Mucosa of rectum (tissue), 2 donors: ENCODE results near the gene COQ8A.

ENCODE experiments used
- H3K27ac ChIP-seq, 2 donors: one replicate each; pipeline ENCODE4 v1.7.0; 2013; ENCODE audit warnings: inconsistent platforms in 2 of 2, low read depth in 2 of 2, low read length in 2 of 2
- H3K27me3 ChIP-seq, 2 donors: one replicate each; pipeline ENCODE4 v1.7.0; 2013; ENCODE audit warnings: low read length in 2 of 2; ENCODE audit not compliant: control insufficient read depth in 2 of 2, insufficient read depth in 2 of 2
- H3K36me3 ChIP-seq, 2 donors: one replicate each; pipeline ENCODE4 v1.7.0; 2013; ENCODE audit warnings: low read length in 2 of 2; ENCODE audit not compliant: control insufficient read depth in 2 of 2, insufficient read depth in 2 of 2
- H3K4me1 ChIP-seq, 2 donors: one replicate each; pipeline ENCODE4 v1.7.0; 2013; ENCODE audit warnings: low read length in 2 of 2, mild to moderate bottlenecking in 1 of 2; ENCODE audit not compliant: control insufficient read depth in 2 of 2, insufficient read depth in 2 of 2
- H3K4me3 ChIP-seq, 2 donors: one replicate each; pipeline ENCODE4 v1.7.0; 2013; ENCODE audit warnings: low read length in 2 of 2
- H3K9ac ChIP-seq, 2 donors: one replicate each; pipeline ENCODE4 v1.7.0; 2013; ENCODE audit warnings: low read length in 2 of 2, low read depth in 1 of 2, mild to moderate bottlenecking in 1 of 2
- H3K9me3 ChIP-seq, 2 donors: one replicate each; pipeline ENCODE4 v1.7.0; 2013; ENCODE audit warnings: low read length in 2 of 2; ENCODE audit not compliant: control insufficient read depth in 2 of 2
- donor health status: healthy.
- donor health status: Normal muscosa, but diverticular disease.

The COQ8A gene

GRCh38 chr1:226902601-226903000, 37.5 kb upstream of the COQ8A start:
- no peaks in the 10 kb centered on the region for H3K4me1 ChIP-seq
- H3K27ac ChIP-seq: no peak overlapping the region
- H3K27me3 ChIP-seq: no peaks in the 10 kb centered on the region
- H3K36me3 ChIP-seq: peaks cover 9 to 13% of the 10 kb centered on the region in 2 donors
- no peak overlapping the region for H3K9ac ChIP-seq
- H3K9me3 ChIP-seq: no peaks in the 10 kb centered on the region
- no peak overlapping the region for H3K4me3 ChIP-seq

- Histone ChIP-seq H3K9me3 (no peaks in the 10 kb centered on the region), H3K36me3 (peaks cover 9 to 13% of the 10 kb centered on the region in 2 donors), H3K27me3 (no peaks in the 10 kb centered on the region), H3K9ac (no peak overlapping the region), H3K4me1 (no peaks in the 10 kb centered on the region), H3K27ac (no peak overlapping the region), H3K4me3 (no peak overlapping the region)
Observed at GRCh38 chr1:226903819-226904716, 36.0 kb upstream of the COQ8A start.

GRCh38 chr1:226904772-226905171, 35.3 kb upstream of the COQ8A start:
- Histone ChIP-seq H3K9ac (no peak overlapping the region), H3K4me1 (no peaks in the 10 kb centered on the region), H3K9me3 (no peaks in the 10 kb centered on the region), H3K36me3 (peaks cover 5 to 9% of the 10 kb centered on the region in 2 donors), H3K27ac (no peak overlapping the region), H3K27me3 (no peaks in the 10 kb centered on the region), H3K4me3 (no peak overlapping the region)

GRCh38 chr1:226908419-226908818, 31.7 kb upstream of the COQ8A start:
- H3K9me3 ChIP-seq: no peaks in the 10 kb centered on the region
- H3K27ac ChIP-seq: no peak overlapping the region
- no peak overlapping the region for H3K4me3 ChIP-seq
- no peaks in the 10 kb centered on the region for H3K4me1 ChIP-seq
- no peaks in the 10 kb centered on the region for H3K36me3 ChIP-seq
- no peaks in the 10 kb centered on the region for H3K27me3 ChIP-seq
- no peak overlapping the region for H3K9ac ChIP-seq

- H3K9me3 ChIP-seq: no peaks in the 10 kb centered on the region
- H3K4me1 ChIP-seq: no peaks in the 10 kb centered on the region
- H3K27ac ChIP-seq: no peak overlapping the region
- H3K27me3 ChIP-seq: no peaks in the 10 kb centered on the region
- H3K36me3 ChIP-seq: no peaks in the 10 kb centered on the region
- H3K9ac ChIP-seq: no peak overlapping the region
- no peak overlapping the region for H3K4me3 ChIP-seq
Observed at GRCh38 chr1:226908913-226909312, 31.2 kb upstream of the COQ8A start.

GRCh38 chr1:226912587-226913176, 27.4 kb upstream of the COQ8A start:
- Histone ChIP-seq H3K9me3 (no peaks in the 10 kb centered on the region), H3K27me3 (no peaks in the 10 kb centered on the region), H3K27ac (no peak overlapping the region), H3K36me3 (no peaks in the 10 kb centered on the region), H3K4me1 (peaks cover 3 to 11% of the 10 kb centered on the region in 2 donors), H3K9ac (no peak overlapping the region), H3K4me3 (no peak overlapping the region)

- H3K4me1 ChIP-seq: peaks cover 3 to 11% of the 10 kb centered on the region in 2 donors
- no peaks in the 10 kb centered on the region for H3K36me3 ChIP-seq
- H3K4me3 ChIP-seq: no peak overlapping the region
- H3K27ac ChIP-seq: no peak overlapping the region
- H3K9ac ChIP-seq: no peak overlapping the region
- H3K27me3 ChIP-seq: no peaks in the 10 kb centered on the region
- no peaks in the 10 kb centered on the region for H3K9me3 ChIP-seq
Observed at GRCh38 chr1:226915672-226915995, 24.5 kb upstream of the COQ8A start.

- H3K36me3 ChIP-seq: no peaks in the 10 kb centered on the region
- H3K4me3 ChIP-seq: no peak overlapping the region
- no peak overlapping the region for H3K27ac ChIP-seq
- no peaks in the 10 kb centered on the region for H3K9me3 ChIP-seq
- no peak overlapping the region for H3K9ac ChIP-seq
- no peaks in the 10 kb centered on the region for H3K27me3 ChIP-seq
- peaks cover 3 to 11% of the 10 kb centered on the region in 2 donors for H3K4me1 ChIP-seq
Observed at GRCh38 chr1:226916497-226916896, 23.6 kb upstream of the COQ8A start.

GRCh38 chr1:226919587-226919986, 20.5 kb upstream of the COQ8A start:
- no peak overlapping the region for H3K4me3 ChIP-seq
- no peak overlapping the region for H3K27ac ChIP-seq
- no peaks in the 10 kb centered on the region for H3K27me3 ChIP-seq
- peaks cover 3 to 11% of the 10 kb centered on the region in 2 donors for H3K4me1 ChIP-seq
- H3K9ac ChIP-seq: no peak overlapping the region
- no peaks in the 10 kb centered on the region for H3K36me3 ChIP-seq
- no peaks in the 10 kb centered on the region for H3K9me3 ChIP-seq

GRCh38 chr1:226919995-226920394, 20.1 kb upstream of the COQ8A start:
- no peaks in the 10 kb centered on the region for H3K36me3 ChIP-seq
- no peak overlapping the region for H3K4me3 ChIP-seq
- H3K27ac ChIP-seq: no peak overlapping the region
- no peak overlapping the region for H3K9ac ChIP-seq
- H3K27me3 ChIP-seq: no peaks in the 10 kb centered on the region
- H3K9me3 ChIP-seq: no peaks in the 10 kb centered on the region
- H3K4me1 ChIP-seq: peaks cover 3 to 11% of the 10 kb centered on the region in 2 donors
